Stimulated activated CD4-positive, alpha-beta T cell treated with anti-CD3 and anti-CD28 coated beads, Interleukin-4, amount 100 ng/mL, for 4 hours (primary cell): ENCODE data around the gene LGR4.

ENCODE experiments used
- DNase-seq, 2 experiments: peaks; one replicate each; pipeline ENCODE4 v3.0.0-alpha.2; 2020

Gene LGR4

DNA sequence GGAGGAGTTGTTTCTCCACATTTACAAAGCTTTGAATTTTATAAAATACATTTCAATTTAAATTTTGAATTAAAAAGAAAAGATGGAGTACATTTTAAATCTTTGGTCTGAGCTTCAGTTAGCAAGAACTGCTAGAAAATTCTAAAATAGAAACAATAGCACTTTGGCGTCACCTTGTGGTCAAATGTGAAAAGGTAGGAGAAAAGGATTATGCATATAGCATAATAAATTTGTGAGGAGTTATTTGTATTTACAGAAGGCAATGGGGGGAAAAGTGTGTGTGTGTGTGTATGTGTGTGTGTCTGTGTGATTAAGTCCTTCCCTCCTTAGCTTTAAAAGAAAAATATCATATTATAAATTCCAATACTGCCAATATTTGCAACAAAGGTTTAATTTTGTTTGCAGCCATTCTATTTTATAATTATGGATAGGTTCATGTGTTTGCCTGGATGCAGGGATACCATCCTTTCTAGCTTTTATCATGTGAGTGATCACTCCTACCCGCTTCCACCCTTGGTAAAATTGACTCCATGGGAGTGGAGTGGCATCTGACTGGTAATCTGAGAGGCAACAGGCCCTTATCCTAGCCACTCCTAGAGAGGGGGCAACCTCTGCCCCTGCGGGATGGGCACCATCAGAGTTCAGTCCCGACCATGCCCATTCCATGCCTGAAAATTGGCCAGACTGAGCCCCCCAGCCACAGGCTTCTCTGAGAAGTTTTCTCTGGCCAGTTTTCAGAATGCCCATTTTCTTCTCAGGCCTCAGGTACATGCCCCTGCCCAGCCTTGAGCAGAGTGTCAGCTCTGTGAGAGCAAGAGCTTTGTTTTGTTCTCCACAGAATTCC is 13.6 kb upstream of the LGR4 start:
- no peak for DNase-seq

DNA sequence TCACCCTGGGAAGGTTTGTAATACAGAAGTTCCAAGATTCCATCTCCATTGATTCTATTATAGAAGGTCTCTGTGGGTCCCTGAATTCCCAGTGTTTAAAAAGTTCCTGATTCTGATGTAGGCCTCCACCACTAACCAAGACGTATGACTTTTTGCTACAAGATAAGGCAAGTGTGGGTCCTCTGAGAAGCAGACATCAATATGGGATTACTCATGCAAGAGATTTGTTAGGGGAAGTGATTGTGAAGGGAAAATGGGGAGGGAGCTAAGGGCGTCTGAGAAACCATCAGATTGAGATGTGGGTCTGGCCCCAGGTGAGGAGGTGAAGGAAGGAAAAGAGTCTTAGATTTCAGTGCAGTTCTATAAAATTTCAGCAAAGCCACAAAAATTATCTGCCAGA is 10.2 kb upstream of the LGR4 start:
- DNase-seq: no peak

DNA sequence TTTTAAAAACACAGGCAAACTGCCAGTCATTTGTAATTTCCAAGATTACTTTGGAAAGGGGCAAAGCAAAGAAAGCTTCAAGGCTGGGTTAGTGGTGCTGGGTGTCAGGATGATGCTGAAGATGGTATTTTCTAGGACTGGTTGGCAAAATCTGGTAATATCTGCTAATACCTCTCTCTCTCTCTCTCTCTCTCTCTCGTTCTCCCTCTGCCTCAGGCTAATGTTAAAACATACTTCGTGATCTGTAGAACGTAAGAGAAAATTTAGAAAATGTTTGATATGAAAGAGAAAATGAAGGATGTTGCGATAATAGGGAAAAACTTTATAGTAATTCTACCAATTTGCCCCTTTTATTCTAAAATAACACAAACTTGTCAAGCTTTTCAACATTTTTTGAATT is 9.4 kb upstream of the LGR4 start:
- DNase-seq: no peak

DNA sequence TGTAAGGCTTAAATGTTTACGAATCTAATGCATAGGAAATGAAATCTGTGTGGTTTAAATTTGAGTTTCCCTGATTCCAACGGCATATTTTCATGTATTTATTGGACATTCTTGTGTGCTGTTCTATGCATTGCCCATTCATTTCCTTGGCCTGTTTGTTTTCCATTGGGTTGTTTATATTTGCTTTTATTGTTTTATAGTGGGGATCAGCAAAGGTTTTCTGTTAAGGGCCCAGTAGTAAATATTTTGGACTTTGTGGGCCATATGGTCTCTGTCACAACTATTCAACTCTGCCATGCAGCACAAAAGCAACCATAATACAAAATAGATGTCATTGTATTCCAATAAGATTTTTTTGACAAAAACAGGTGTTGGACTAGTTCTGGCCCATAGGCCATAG is 5.2 kb upstream of the LGR4 start:
- DNase-seq: no peak

- DNase-seq: no peak
Measured at GRCh38 chr11:27477243-27477642, 4.7 kb upstream of the LGR4 start.

DNA sequence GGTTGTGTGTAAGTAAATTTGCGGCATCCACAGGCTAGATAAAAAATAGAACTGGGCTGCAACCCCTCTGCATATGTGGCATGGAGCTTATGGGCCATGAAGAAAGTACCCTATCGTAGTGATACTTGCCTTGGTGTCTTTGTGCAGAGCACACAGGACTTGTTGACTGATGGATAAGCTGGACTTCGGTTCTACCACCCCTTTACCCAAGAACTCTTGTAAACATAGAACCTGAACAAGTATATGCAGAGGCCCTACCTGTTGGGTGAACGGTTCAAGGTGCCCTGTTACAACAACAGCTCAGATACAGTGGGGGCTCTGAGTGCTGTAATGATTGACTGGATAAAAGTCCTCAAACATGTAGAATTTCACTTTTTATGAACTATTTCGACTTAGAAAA is 3.0 kb upstream of the LGR4 start:
- DNase-seq: no peak

DNA sequence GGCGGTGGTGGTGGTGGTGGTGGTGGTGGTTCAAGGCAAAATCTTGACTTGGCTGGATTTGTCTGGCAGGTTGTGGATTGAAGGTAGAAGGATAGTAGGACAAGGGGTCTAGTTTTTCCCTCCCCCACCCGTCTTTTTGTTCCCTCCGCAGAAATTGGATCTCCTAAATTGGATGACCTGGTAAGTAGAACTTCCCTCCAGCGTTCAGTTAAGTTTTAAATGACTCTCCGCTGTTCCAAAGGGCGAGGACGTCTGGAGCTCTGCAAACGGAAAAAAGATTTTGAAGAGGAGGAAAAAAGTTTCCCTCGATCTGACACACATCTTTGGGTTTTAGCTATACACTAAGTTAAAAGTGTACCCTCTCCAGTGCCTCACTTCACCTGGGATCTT is 422 bp upstream of the LGR4 start:
- no peak for DNase-seq

GRCh38 chr11:27471589-27472397 is 797 bp downstream of the LGR4 start:
- peak; percentile 2 to 8 for DNase-seq

- no peak for DNase-seq
Measured at GRCh38 chr11:27470826-27471588, 1.6 kb downstream of the LGR4 start.

- DNase-seq: no peak
Measured at GRCh38 chr11:27470166-27470565, 2.4 kb downstream of the LGR4 start.

DNA sequence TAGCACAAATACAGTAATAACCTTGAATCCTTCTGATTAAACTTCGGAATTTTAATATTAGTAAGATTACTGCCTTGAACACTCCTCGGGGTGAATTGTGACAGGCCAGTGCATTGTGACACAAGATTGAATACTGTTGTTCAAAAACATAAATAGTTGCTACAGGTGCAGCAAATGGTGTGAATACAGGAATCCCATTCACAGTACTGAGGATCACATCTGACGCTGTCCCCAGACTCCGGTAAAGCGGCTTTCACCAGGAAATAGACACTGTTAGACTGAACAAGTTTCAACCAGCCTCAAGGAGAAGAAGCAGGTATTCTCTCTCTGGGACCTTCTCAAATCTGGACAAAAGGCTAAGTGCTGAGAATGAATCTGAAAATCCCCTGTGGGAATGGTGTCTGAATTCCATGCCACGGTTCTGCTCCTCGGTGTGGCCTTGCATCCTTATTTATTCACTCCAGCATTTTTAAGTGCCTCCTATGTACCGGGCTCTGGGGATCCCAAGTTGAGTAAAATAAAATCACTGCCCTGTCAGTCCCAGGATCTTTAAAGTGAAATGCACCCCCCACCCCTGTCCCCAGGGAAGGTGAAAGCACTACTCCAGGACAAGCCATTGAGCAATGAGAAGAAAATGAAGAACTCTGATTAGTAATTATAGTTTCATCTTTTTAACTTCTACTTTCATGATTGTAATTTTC is 3.4 kb downstream of the LGR4 start:
- DNase-seq: no peak

DNA sequence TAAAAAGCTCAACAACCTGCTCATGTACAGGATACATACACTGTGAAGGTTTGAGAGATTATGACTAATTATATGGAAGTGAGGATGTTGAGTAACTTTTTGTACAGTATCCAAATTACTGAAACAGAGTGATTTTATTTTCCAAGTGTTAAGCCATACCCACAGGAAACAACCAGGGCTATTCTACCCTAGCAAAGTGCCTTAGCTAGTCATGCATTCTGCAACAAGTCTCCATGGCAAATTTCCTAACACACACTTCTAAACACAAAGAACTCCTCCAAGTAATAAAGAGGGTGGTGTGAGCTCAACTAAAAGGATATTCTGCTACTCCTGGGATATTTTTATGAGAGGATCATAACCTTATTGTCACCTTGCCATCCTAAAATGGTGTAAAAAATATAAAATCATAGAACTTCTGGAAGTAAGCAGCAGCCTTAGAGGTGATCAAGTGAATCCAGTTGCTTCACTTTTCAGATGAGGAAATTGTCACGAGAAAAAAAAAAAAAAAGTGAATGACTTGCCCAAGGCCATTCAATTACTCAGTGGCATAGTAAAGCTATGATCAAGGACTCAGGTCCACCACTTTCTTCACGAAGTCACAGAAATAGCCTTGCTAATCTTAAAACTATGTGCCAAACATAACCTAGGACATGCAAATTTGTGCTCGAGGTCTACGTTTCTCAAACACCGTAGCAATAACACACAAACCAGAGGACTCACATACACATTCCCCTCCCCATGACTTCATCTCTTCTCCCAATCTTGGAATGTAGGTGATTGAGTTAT is 4.2 kb downstream of the LGR4 start:
- no peak for DNase-seq

DNA sequence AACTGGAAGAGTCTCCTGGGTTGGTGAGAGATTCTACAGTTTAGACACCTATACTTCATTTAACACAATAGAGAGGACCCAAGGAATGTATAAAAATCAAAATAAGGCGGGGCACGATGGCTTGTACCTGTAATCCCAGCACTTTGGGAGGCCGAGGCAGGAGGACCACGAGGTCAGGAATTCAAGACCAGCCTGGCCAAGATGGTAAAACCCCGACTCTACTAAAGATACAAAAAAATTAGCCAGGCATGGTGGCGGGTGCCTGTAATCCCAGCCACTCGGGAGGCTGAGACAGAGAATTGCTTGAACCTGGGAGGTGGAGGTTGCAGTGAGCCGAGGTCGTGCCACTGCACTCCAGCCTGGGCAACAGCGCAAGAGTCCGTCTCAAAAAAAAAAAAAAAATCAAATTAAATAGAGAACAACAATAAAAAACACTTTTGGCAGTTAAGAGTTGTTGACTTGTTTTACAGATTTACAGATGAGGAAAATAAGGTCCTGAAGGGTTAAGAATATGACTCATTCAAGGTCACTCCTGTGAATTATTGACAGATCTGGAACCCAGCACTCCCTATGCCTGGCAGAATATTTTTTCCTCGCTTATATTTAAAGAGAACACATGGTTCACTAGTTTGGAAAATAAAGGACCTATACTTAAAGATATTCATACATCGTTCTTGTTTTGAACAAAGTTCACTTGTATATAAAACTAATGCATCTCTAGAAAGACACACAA is 5.2 kb downstream of the LGR4 start:
- no peak for DNase-seq

GRCh38 chr11:27466363-27466762 is 6.2 kb downstream of the LGR4 start:
- no peak for DNase-seq

GRCh38 chr11:27465629-27466028 is 7.0 kb downstream of the LGR4 start:
- no peak for DNase-seq

DNA sequence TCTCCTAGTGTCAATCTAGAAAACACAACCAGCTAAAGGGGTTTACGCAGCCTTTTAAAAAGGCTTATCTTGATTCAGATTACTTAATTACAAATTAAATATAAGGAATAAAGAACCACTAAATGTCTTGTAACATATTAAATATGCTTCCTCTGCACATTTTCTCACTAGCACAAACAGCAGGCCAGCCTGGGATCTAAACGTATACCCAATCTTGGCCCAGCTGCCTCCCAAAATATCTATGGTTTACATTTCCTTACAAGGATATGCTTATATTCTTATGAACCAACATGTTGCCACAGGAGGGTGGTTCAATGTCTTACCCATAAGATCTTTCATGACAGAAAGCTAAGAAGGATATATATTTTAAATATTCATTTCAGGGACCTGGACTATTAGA is 7.7 kb downstream of the LGR4 start:
- DNase-seq: no peak

- no peak for DNase-seq
Measured at GRCh38 chr11:27464289-27464696, 8.3 kb downstream of the LGR4 start.

DNA sequence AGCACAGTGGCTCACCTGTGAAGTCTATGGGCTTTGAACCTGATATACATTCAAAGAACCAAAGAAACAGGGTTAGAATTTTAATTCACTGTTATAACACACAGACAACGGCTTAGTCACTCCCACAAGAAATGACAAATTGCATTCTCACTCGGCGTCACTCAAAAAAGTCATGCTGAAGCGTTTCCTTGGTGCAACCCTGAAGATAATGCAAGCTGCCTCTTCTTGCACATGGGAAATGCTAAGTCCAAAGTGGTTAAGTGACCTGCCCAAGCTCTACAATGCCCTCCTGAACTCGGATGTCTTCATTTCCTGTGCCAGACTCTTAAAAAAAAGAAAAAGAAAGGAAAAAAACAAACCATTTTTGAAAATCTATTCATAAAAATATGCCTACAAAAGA is 10.0 kb downstream of the LGR4 start:
- no peak for DNase-seq

GRCh38 chr11:27460158-27460978 is 12.2 kb downstream of the LGR4 start:
- no peak for DNase-seq

- DNase-seq: no peak
Measured at GRCh38 chr11:27459191-27459590, 13.4 kb downstream of the LGR4 start.
